H1 (cell line): ENCODE data around the gene TGIF1. TPM values are rescaled to one million over a fixed set of nuclear protein-coding genes. Genes with fewer than 3 reads are reported as not detected.

Source experiments
- CTCF ChIA-PET: fragments of 300-600 bp; sonication (Branson Sonifier 250); formaldehyde crosslinking; loops from one replicate; lab custom pipeline; 2021; ENCODE audit not compliant: partially characterized antibody; lab: Charles Lee
- POLR2A ChIA-PET: fragments of 300-600 bp; sonication (Branson Sonifier 250); formaldehyde crosslinking; loops from one replicate; lab custom pipeline; 2021; ENCODE audit warnings: inconsistent platforms; ENCODE audit not compliant: partially characterized antibody; lab: Charles Lee
- DNase-seq, 2 experiments: peaks; one replicate each; pipeline versions ENCODE4 v3.0.0 to v3.0.0-alpha.2; 2010 to 2022; ENCODE audit warnings: low spot score in 2 of 2, low read depth in 1 of 2, mixed read lengths in 1 of 2
- FAIRE-seq: peaks from 2 replicates; lab custom pipeline; 2011; peaks lifted over from hg19 to GRCh38; lab: Jason Lieb, UNC
- H2AFZ ChIP-seq: 2 replicates; pipeline ENCODE4 v1.8.1; 2012; ENCODE audit warnings: low read length, inconsistent platforms
- H2AK5ac ChIP-seq: 2 replicates; pipeline ENCODE4 v1.6.1; 2013; ENCODE audit warnings: low read depth, low read length
- H2BK120ac ChIP-seq: replicated peaks from 2 replicates; pipeline ENCODE3; 2013; ENCODE audit warnings: low read depth, low read length, inconsistent platforms
- H2BK12ac ChIP-seq: 2 replicates; pipeline ENCODE4 v1.6.1; 2013; ENCODE audit warnings: low read depth, low read length
- H2BK15ac ChIP-seq: 2 replicates; pipeline ENCODE4 v1.6.1; 2013; ENCODE audit warnings: low read length
- H2BK20ac ChIP-seq: 2 replicates; pipeline ENCODE4 v1.6.1; 2013; ENCODE audit warnings: low read length
- H2BK5ac ChIP-seq: 2 replicates; pipeline ENCODE4 v1.6.1; 2013; ENCODE audit warnings: low read depth, low read length
- H3K14ac ChIP-seq: 2 replicates; pipeline ENCODE4 v1.6.1; 2013; ENCODE audit warnings: inconsistent platforms; ENCODE audit not compliant: insufficient read length
- H3K18ac ChIP-seq: 2 replicates; pipeline ENCODE4 v1.6.1; 2013; ENCODE audit warnings: low read length; ENCODE audit errors: extremely low read depth
- H3K23ac ChIP-seq: 2 replicates; pipeline ENCODE4 v1.6.1; 2013; ENCODE audit warnings: inconsistent platforms; ENCODE audit not compliant: insufficient read length
- H3K23me2 ChIP-seq: 2 replicates; pipeline ENCODE4 v1.6.1; 2013; ENCODE audit warnings: low read depth, low read length
- H3K27ac ChIP-seq: 2 replicates; pipeline ENCODE4 v1.6.1; 2011; ENCODE audit warnings: low read depth, low read length, inconsistent platforms
- H3K27me3 ChIP-seq, 4 experiments: replicated peaks in 1 of 4; 1 replicate in 1 of 4; 2 replicates in 3 of 4; pipeline versions ENCODE4 v1.6.1 to v1.8.1; 2011 to 2013; ENCODE audit warnings: low read length in 3 of 4, mild to moderate bottlenecking in 3 of 4, inconsistent platforms in 2 of 4, mixed read lengths in 2 of 4, moderate library complexity in 1 of 4; ENCODE audit not compliant: control insufficient read depth in 3 of 4, insufficient read depth in 3 of 4; ENCODE audit errors: extremely low read depth in 1 of 4
- H3K36me3 ChIP-seq, 4 experiments: 2 replicates each; pipeline versions ENCODE4 v1.6.1 to v1.8.1; 2011 to 2013; ENCODE audit warnings: mild to moderate bottlenecking in 4 of 4, low read length in 3 of 4, moderate library complexity in 2 of 4, control low read depth in 1 of 4, inconsistent platforms in 1 of 4; ENCODE audit not compliant: insufficient read depth in 4 of 4, control insufficient read depth in 2 of 4
- H3K4ac ChIP-seq: replicated peaks from 2 replicates; pipeline ENCODE3; 2013; ENCODE audit warnings: low read length, low read depth, mixed read lengths, inconsistent platforms; ENCODE audit not compliant: insufficient read length
- H3K4me1 ChIP-seq, 4 experiments: replicated peaks in 1 of 4; 1 replicate in 1 of 4; 2 replicates in 3 of 4; pipeline versions ENCODE4 v1.6.1 to v1.8.1; 2011 to 2013; ENCODE audit warnings: low read length in 3 of 4, inconsistent platforms in 2 of 4, mixed read lengths in 1 of 4; ENCODE audit not compliant: insufficient read depth in 4 of 4, control insufficient read depth in 3 of 4
- H3K4me2 ChIP-seq, 2 experiments: 2 replicates each; pipeline versions ENCODE4 v1.6.1 to v1.8.1; 2011 to 2013; ENCODE audit warnings: low read depth in 2 of 2, low read length in 2 of 2, control low read depth in 1 of 2, inconsistent platforms in 1 of 2, mild to moderate bottlenecking in 1 of 2; ENCODE audit not compliant: insufficient read depth in 1 of 2
- H3K4me3 ChIP-seq, 4 experiments: fragments of 200-600, 300-600 bp in 1 of 4; sonication (generic), shearing (Covaris generic), sonication (Bioruptor Twin) in 1 of 4; 2 replicates each; pipeline versions ENCODE4 v1.5.1 to v1.8.1; 2011 to 2016; ENCODE audit warnings: low read length in 4 of 4, low read depth in 3 of 4, control low read depth in 2 of 4, inconsistent platforms in 2 of 4, mild to moderate bottlenecking in 2 of 4, mixed read lengths in 1 of 4, moderate library complexity in 1 of 4; ENCODE audit not compliant: insufficient read depth in 2 of 4; ENCODE audit errors: extremely low read depth in 1 of 4
- H3K56ac ChIP-seq: replicated peaks from 2 replicates; pipeline ENCODE3; 2013; ENCODE audit warnings: low read depth, mild to moderate bottlenecking, mixed read lengths, low read length, inconsistent platforms; ENCODE audit not compliant: insufficient read length
- H3K79me1 ChIP-seq: 2 replicates; pipeline ENCODE4 v1.6.1; 2013; ENCODE audit warnings: low read depth, low read length, control low read depth
- H3K79me2 ChIP-seq, 2 experiments: 2 replicates each; pipeline versions ENCODE4 v1.6.1 to v1.8.1; 2012 to 2013; ENCODE audit warnings: low read length in 2 of 2, mild to moderate bottlenecking in 2 of 2, inconsistent platforms in 1 of 2; ENCODE audit not compliant: insufficient read depth in 2 of 2, control insufficient read depth in 1 of 2
- H3K9ac ChIP-seq, 4 experiments: replicated peaks in 1 of 4; 1 replicate in 1 of 4; 2 replicates in 3 of 4; pipeline versions ENCODE4 v1.6.1 to v1.8.1; 2011 to 2013; ENCODE audit warnings: low read depth in 3 of 4, low read length in 3 of 4, control low read depth in 2 of 4, mild to moderate bottlenecking in 2 of 4, moderate library complexity in 2 of 4, inconsistent platforms in 1 of 4; ENCODE audit errors: extremely low read depth in 1 of 4
- H3K9me3 ChIP-seq, 2 experiments: 2 replicates each; pipeline versions ENCODE4 v1.6.1 to v1.8.1; 2012 to 2013; ENCODE audit warnings: mild to moderate bottlenecking in 2 of 2, moderate library complexity in 2 of 2, control low read depth in 1 of 2, inconsistent platforms in 1 of 2, low read depth in 1 of 2, low read length in 1 of 2, mixed read lengths in 1 of 2; ENCODE audit not compliant: insufficient read depth in 2 of 2
- H4K20me1 ChIP-seq, 2 experiments: replicated peaks in 1 of 2; 2 replicates each; pipeline versions ENCODE3 to v1.8.1; 2011 to 2013; ENCODE audit warnings: inconsistent platforms in 2 of 2, low read length in 2 of 2, mild to moderate bottlenecking in 1 of 2; ENCODE audit not compliant: insufficient read depth in 2 of 2, control insufficient read depth in 1 of 2
- H4K5ac ChIP-seq: 2 replicates; pipeline ENCODE4 v1.6.1; 2013; ENCODE audit warnings: low read length, low read depth, mixed read lengths, inconsistent platforms; ENCODE audit not compliant: insufficient read length
- H4K8ac ChIP-seq: 2 replicates; pipeline ENCODE4 v1.8.0; 2013; ENCODE audit warnings: mild to moderate bottlenecking, moderate library complexity, low read length, inconsistent platforms; ENCODE audit not compliant: insufficient read depth; ENCODE audit errors: extremely low read depth
- H4K91ac ChIP-seq: replicated peaks from 2 replicates; pipeline ENCODE3; 2013; ENCODE audit warnings: low read length, mixed read lengths, inconsistent platforms; ENCODE audit not compliant: insufficient read length
- ATF2 ChIP-seq: IDR thresholded peaks from 2 replicates; pipeline ENCODE4 v1.6.1; 2012; ENCODE audit warnings: low read length, inconsistent platforms
- CTCF ChIP-seq, 3 experiments: IDR thresholded peaks; 1 replicate in 2 of 3; 2 replicates in 1 of 3; pipeline versions ENCODE4 v1.5.1 to v1.6.1; 2011; ENCODE audit warnings: low read length in 3 of 3, mild to moderate bottlenecking in 3 of 3, inconsistent platforms in 2 of 3, low read depth in 1 of 3, moderate library complexity in 1 of 3; ENCODE audit not compliant: insufficient read depth in 1 of 3; ENCODE audit errors: control extremely low read depth in 1 of 3
- EZH2 ChIP-seq: fragments of 200-600 bp; sonication (generic); IDR thresholded peaks from 2 replicates; pipeline ENCODE4 v1.7.1; 2012; ENCODE audit warnings: low read depth, mild to moderate bottlenecking, moderate library complexity, low read length, inconsistent platforms; ENCODE audit not compliant: severe bottlenecking
- GTF2F1 ChIP-seq: IDR thresholded peaks from 2 replicates; pipeline ENCODE4 v1.6.1; 2012; ENCODE audit warnings: low read depth, low read length, improper control_type of control experiment, borderline replicate concordance
- PHF8 ChIP-seq: fragments of 200-600 bp; sonication (generic); conservative IDR thresholded peaks from 2 replicates; pipeline ENCODE4 v1.7.1; 2012; ENCODE audit warnings: low read depth, mild to moderate bottlenecking, inconsistent platforms, low read length, moderate library complexity
- POLR2A ChIP-seq, 2 experiments: IDR thresholded peaks; 1 replicate in 1 of 2; 2 replicates in 1 of 2; pipeline ENCODE4 v1.6.1; 2011; ENCODE audit warnings: low read depth in 2 of 2, low read length in 2 of 2, mild to moderate bottlenecking in 2 of 2; ENCODE audit errors: control extremely low read depth in 1 of 2
- RFX5 ChIP-seq: IDR thresholded peaks from 2 replicates; pipeline ENCODE4 v1.6.1; 2011; ENCODE audit warnings: low read depth, low read length, improper control_type of control experiment, borderline replicate concordance
- SIX5 ChIP-seq: IDR thresholded peaks from 2 replicates; pipeline ENCODE4 v1.6.1; 2011; ENCODE audit warnings: mild to moderate bottlenecking, low read depth, low read length
- ZNF274 ChIP-seq: IDR thresholded peaks from 2 replicates; pipeline ENCODE4 v1.7.0; 2012; ENCODE audit warnings: low read length, borderline replicate concordance; ENCODE audit errors: extremely low read depth
- WGBS, 2 experiments: shearing (Covaris generic) in 1 of 2; methylation state at CpG; one replicate each; pipeline versions ENCODE4 v1.1.6 to v1.1.7; 2013 to 2015; ENCODE audit warnings: low lambda C conversion rate in 2 of 2, mixed read lengths in 2 of 2, inconsistent platforms in 1 of 2, low coverage in 1 of 2, missing lambda C conversion rate in 1 of 2; ENCODE audit not compliant: insufficient replicate concordance in 2 of 2, insufficient coverage in 1 of 2, insufficient read length in 1 of 2; ENCODE audit errors: extremely low coverage in 1 of 2, missing lambda C conversion rate in 1 of 2; 5-methylcytosine and 5-hydroxymethylcytosine counted together
- polyA plus RNA-seq, 7 experiments: library from polyadenylated mRNA; depleted of rRNA in 3 of 7; stranded (reverse) in 5 of 7; unstranded in 2 of 7; fragments of >200 nt in 5 of 7; fragments of 200-250 nt in 2 of 7; gene quantifications; 1 replicate in 5 of 7; 2 replicates in 1 of 7; 4 replicates in 1 of 7; pipeline versions ENCODE4 v1.2.1 to v1.2.3, GENCODE V29; 2011 to 2013; ENCODE audit warnings: missing spikeins in 2 of 7, mixed read lengths in 2 of 7
- total RNA-seq: library from RNA; stranded (reverse); fragmentation: NEBNext Ultra II Directional; extraction: Animal tissue kit (Norgen Biotek cat#: 25700); gene quantifications from 2 replicates; pipeline ENCODE4 v1.2.1, GENCODE V29; 2021

Gene TGIF1
- total and polyA plus RNA-seq, 2 of the 8 experiments (the other 6 are each of a cell fraction or from before 2014, with no cell fraction given), result 256 to 262 TPM

GRCh38 chr18:3424280-3424890 is 25.6 kb upstream of the TGIF1 start:
- H2BK5ac ChIP-seq, result no peak overlapping the region
- H3K9ac ChIP-seq, result no peak overlapping the region
- FAIRE-seq (no peak), DNase-seq (no peak)
- H2BK15ac ChIP-seq, result no peak overlapping the region
- POLR2A ChIA-PET, result interaction anchor here (0.6 kb wide), 1 partner anchor 25 kb away, joined by 5 read pairs; no protein-coding TSS in a partner anchor
- no peak overlapping the region for H4K5ac ChIP-seq
- no peaks in the 10 kb centered on the region for H3K36me3 ChIP-seq
- no peaks in the 10 kb centered on the region for H3K79me2 ChIP-seq
- H3K23me2 ChIP-seq, result no peaks in the 10 kb centered on the region
- no peak overlapping the region for H3K4me3 ChIP-seq
- no peaks in the 10 kb centered on the region for H3K4me1 ChIP-seq
- H4K91ac ChIP-seq, result no peak overlapping the region
- H2BK20ac ChIP-seq, result no peak overlapping the region
- no peaks in the 10 kb centered on the region for H4K20me1 ChIP-seq
- no peak overlapping the region for H4K8ac ChIP-seq
- H2AFZ ChIP-seq, result no peak overlapping the region; the same call in 1 of the 2 replicates
- H3K4ac ChIP-seq, result no peak overlapping the region
- CTCF ChIA-PET, result interaction anchor here (1.2 to 1.5 kb wide), 2 partner anchors 30 to 161 kb away, joined by 3 read pairs; no protein-coding TSS in a partner anchor
- no peak overlapping the region for H3K14ac ChIP-seq
- 97% methylated on average over 3 of the region's 3 CpGs; no CpG with 5 or more reads in 1 of the 2 experiments for WGBS, 2 experiments
- H2BK120ac ChIP-seq, result no peak overlapping the region
- H3K9me3 ChIP-seq, result no peaks in the 10 kb centered on the region
- no peak overlapping the region for H3K56ac ChIP-seq
- H3K27ac ChIP-seq, result no peak overlapping the region
- H3K18ac ChIP-seq, result no peak overlapping the region
- no peaks in the 10 kb centered on the region for H3K27me3 ChIP-seq
- H3K79me1 ChIP-seq, result no peaks in the 10 kb centered on the region
- no peak overlapping the region for H2BK12ac ChIP-seq
- H3K4me2 ChIP-seq, result no peak overlapping the region
- H3K23ac ChIP-seq, result no peak overlapping the region
- H2AK5ac ChIP-seq, result no peak overlapping the region
- TF ChIP-seq ATF2 (no peak), SIX5 (no peak), ZNF274 (no peak), CTCF (IDR thresholded peaks at IDR 0.05; ENCODE audit: control extremely low read depth in 1 of 3, insufficient read depth in 1 of 3, low read depth in 1 of 3, low read length in 3 of 3) (no peak), GTF2F1 (no peak), EZH2 (no peak), PHF8 (no peak), RFX5 (no peak), POLR2A (IDR thresholded peaks at IDR 0.05; ENCODE audit: control extremely low read depth in 1 of 2, low read depth in 2 of 2, low read length in 2 of 2) (no peak)
